Mesothelial cell of epicardium (in vitro differentiated cells): Measurements from ENCODE around the gene NEU1. TPM values are rescaled to one million over a fixed set of nuclear protein-coding genes. Genes with fewer than 3 reads are reported as not detected.

Source experiments
- DNase-seq, 2 experiments: peaks; one replicate each; pipeline ENCODE4 v3.0.0; 2021; ENCODE audit warnings: low spot score in 2 of 2; ENCODE audit not compliant: unreplicated experiment in 2 of 2
- H3K27ac Mint-ChIP-seq: 2 replicates; pipeline ENCODE4 v1.8.0; 2021; ENCODE audit warnings: mixed read lengths
- H3K27me3 Mint-ChIP-seq: 2 replicates; pipeline ENCODE4 v1.8.0; 2021; ENCODE audit warnings: low read depth, mixed read lengths
- H3K36me3 Mint-ChIP-seq: 2 replicates; pipeline ENCODE4 v1.8.0; 2021; ENCODE audit warnings: mixed read lengths
- H3K4me1 Mint-ChIP-seq: 2 replicates; pipeline ENCODE4 v1.8.0; 2021; ENCODE audit warnings: mixed read lengths
- H3K4me3 Mint-ChIP-seq: 2 replicates; pipeline ENCODE4 v1.8.0; 2021; ENCODE audit warnings: mild to moderate bottlenecking, moderate library complexity, mixed read lengths
- H3K9me3 Mint-ChIP-seq: 2 replicates; pipeline ENCODE4 v1.8.0; 2021; ENCODE audit warnings: mixed read lengths
- total RNA-seq: library from RNA; stranded (reverse); gene quantifications from 3 replicates; pipeline ENCODE4 v1.2.1, GENCODE V29; 2021
- TF ChIP-seq, protein P1 (sequence below): fragments of 200-600 bp; sonication (generic); IDR thresholded peaks from one replicate; pipeline ENCODE4 v1.5.0; 2021; ENCODE audit warnings: antibody characterized with exemption; ENCODE audit not compliant: unreplicated experiment

Gene NEU1
- total RNA-seq, 1 donor from 2014 or later: 24.7 TPM

DNA sequence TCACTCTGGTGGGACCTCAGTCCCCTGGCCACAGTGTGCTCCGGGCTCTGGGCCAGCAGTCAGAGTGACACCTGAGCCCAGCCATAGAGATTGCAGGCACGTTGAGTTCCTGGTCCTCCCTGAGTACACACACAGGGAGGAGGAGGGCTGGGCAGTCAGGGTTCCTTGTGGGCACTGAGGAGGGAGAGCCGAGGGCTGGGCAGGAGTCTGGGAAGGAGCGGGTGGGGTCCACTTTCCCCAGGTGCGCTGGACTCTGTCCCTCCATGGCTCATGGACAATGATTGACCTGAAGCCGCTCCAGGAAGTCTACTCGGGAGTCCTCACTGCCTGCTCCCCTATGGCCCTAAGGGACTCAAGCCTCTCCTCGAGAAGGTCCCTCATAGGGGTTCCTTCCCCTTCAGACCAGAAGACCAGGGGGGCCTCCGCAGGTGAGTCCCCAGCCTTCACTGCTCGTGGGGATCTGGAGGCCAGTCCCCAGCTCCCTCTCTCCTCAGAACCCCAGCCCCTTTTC lies 15.1 kb upstream of the NEU1 start:
- no peak for DNase-seq
- Mint-ChIP-seq H3K27me3 (no peaks in the 10 kb centered on the region), H3K9me3 (no peaks in the 10 kb centered on the region), H3K27ac (no peak overlapping the region), H3K4me1 (no peaks in the 10 kb centered on the region), H3K36me3 (peaks cover 24% of the 10 kb centered on the region), H3K4me3 (no peak overlapping the region)
- TF ChIP-seq, protein P1, sequence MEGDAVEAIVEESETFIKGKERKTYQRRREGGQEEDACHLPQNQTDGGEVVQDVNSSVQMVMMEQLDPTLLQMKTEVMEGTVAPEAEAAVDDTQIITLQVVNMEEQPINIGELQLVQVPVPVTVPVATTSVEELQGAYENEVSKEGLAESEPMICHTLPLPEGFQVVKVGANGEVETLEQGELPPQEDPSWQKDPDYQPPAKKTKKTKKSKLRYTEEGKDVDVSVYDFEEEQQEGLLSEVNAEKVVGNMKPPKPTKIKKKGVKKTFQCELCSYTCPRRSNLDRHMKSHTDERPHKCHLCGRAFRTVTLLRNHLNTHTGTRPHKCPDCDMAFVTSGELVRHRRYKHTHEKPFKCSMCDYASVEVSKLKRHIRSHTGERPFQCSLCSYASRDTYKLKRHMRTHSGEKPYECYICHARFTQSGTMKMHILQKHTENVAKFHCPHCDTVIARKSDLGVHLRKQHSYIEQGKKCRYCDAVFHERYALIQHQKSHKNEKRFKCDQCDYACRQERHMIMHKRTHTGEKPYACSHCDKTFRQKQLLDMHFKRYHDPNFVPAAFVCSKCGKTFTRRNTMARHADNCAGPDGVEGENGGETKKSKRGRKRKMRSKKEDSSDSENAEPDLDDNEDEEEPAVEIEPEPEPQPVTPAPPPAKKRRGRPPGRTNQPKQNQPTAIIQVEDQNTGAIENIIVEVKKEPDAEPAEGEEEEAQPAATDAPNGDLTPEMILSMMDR: no peak

GRCh38 chr6:31877125-31877650 lies 14.6 kb upstream of the NEU1 start:
- H3K9me3 Mint-ChIP-seq: no peaks in the 10 kb centered on the region
- TF ChIP-seq, protein P1: no peak
- peaks cover 21% of the 10 kb centered on the region for H3K36me3 Mint-ChIP-seq

GRCh38 chr6:31876357-31876756 lies 13.7 kb upstream of the NEU1 start:
- peaks cover 16% of the 10 kb centered on the region for H3K36me3 Mint-ChIP-seq
- DNase-seq: no peak
- TF ChIP-seq, protein P1: no peak
- H3K9me3 Mint-ChIP-seq: no peaks in the 10 kb centered on the region
- no peak overlapping the region for H3K4me3 Mint-ChIP-seq
- H3K27ac Mint-ChIP-seq: no peak overlapping the region
- peaks cover under 1% of the 10 kb centered on the region for H3K4me1 Mint-ChIP-seq
- no peaks in the 10 kb centered on the region for H3K27me3 Mint-ChIP-seq

More at GRCh38 chr6:31877125-31877650, 14.6 kb upstream of the NEU1 start:
- DNase-seq: no peak
- no peaks in the 10 kb centered on the region for H3K27me3 Mint-ChIP-seq
- no peak overlapping the region for H3K27ac Mint-ChIP-seq
- no peaks in the 10 kb centered on the region for H3K4me1 Mint-ChIP-seq
- H3K4me3 Mint-ChIP-seq: no peak overlapping the region

- peaks cover 5% of the 10 kb centered on the region for H3K4me1 Mint-ChIP-seq
- H3K27ac Mint-ChIP-seq: no peak overlapping the region
- no peaks in the 10 kb centered on the region for H3K27me3 Mint-ChIP-seq
- no peak for DNase-seq
- H3K36me3 Mint-ChIP-seq: peaks cover 12% of the 10 kb centered on the region
- H3K4me3 Mint-ChIP-seq: no peak overlapping the region
- H3K9me3 Mint-ChIP-seq: no peaks in the 10 kb centered on the region
- TF ChIP-seq, protein P1: no peak
These were observed 13.3 kb upstream of the NEU1 start for GRCh38 chr6:31875877-31876276.

DNA sequence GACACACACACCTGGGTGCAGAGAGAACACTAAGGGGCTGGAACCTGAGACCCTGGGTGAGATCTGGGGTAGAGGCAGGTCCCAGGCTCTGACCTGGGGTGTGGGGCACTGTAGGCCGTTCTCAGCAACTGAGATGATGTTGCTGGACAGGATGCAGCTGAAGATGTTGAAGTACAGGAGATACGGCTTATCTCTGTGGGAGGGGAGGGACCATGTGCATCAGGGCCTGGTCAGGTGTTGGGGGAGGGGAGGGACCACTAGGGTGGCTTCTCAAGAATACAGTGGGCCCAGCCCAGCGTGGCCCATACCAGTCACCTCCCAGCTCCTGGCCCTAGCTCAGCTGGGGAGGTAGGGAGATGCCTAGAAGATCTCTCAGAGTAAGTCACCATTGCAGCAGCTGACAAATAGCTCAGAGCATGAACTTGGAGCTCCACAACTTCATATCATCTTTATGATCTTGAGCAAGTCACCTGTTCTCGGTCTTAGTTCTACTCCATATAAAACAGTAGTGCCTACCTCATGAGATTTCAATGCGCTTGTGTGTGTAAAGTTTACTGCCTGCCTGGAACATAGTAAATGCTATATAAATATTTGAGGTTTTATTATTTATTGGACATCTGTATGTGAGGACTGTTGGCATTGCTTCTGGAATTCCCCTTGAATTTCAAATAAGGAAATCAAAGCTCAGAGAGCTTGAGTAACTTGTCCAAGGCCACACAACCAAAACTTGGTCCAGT lies 12.4 kb upstream of the NEU1 start:
- no peaks in the 10 kb centered on the region for H3K9me3 Mint-ChIP-seq
- no peak for DNase-seq

More for the DNA sequence above, 12.4 kb upstream of the NEU1 start:
- Mint-ChIP-seq H3K27ac (no peak overlapping the region), H3K4me1 (peaks cover 6% of the 10 kb centered on the region), H3K4me3 (no peak overlapping the region), H3K36me3 (peaks cover 6% of the 10 kb centered on the region), H3K27me3 (no peaks in the 10 kb centered on the region)
- TF ChIP-seq, protein P1: no peak
